H1 (cell line): Measurements from ENCODE around the gene SCP2. TPM values are rescaled to one million over a fixed set of nuclear protein-coding genes. Genes with fewer than 3 reads are reported as not detected.

Source experiments
- CTCF ChIA-PET: fragments of 300-600 bp; sonication (Branson Sonifier 250); formaldehyde crosslinking; loops from one replicate; lab custom pipeline; 2021; ENCODE audit not compliant: partially characterized antibody; lab: Charles Lee
- POLR2A ChIA-PET: fragments of 300-600 bp; sonication (Branson Sonifier 250); formaldehyde crosslinking; loops from one replicate; lab custom pipeline; 2021; ENCODE audit warnings: inconsistent platforms; ENCODE audit not compliant: partially characterized antibody; lab: Charles Lee
- DNase-seq, 2 experiments: peaks; one replicate each; pipeline versions ENCODE4 v3.0.0 to v3.0.0-alpha.2; 2010 to 2022; ENCODE audit warnings: low spot score in 2 of 2, low read depth in 1 of 2, mixed read lengths in 1 of 2
- FAIRE-seq: peaks from 2 replicates; lab custom pipeline; 2011; peaks lifted over from hg19 to GRCh38; lab: Jason Lieb, UNC
- H2AFZ ChIP-seq: 2 replicates; pipeline ENCODE4 v1.8.1; 2012; ENCODE audit warnings: low read length, inconsistent platforms
- H2AK5ac ChIP-seq: 2 replicates; pipeline ENCODE4 v1.6.1; 2013; ENCODE audit warnings: low read depth, low read length
- H2BK120ac ChIP-seq: replicated peaks from 2 replicates; pipeline ENCODE3; 2013; ENCODE audit warnings: low read depth, low read length, inconsistent platforms
- H2BK12ac ChIP-seq: 2 replicates; pipeline ENCODE4 v1.6.1; 2013; ENCODE audit warnings: low read depth, low read length
- H2BK15ac ChIP-seq: 2 replicates; pipeline ENCODE4 v1.6.1; 2013; ENCODE audit warnings: low read length
- H2BK20ac ChIP-seq: 2 replicates; pipeline ENCODE4 v1.6.1; 2013; ENCODE audit warnings: low read length
- H2BK5ac ChIP-seq: 2 replicates; pipeline ENCODE4 v1.6.1; 2013; ENCODE audit warnings: low read depth, low read length
- H3K14ac ChIP-seq: 2 replicates; pipeline ENCODE4 v1.6.1; 2013; ENCODE audit warnings: inconsistent platforms; ENCODE audit not compliant: insufficient read length
- H3K18ac ChIP-seq: 2 replicates; pipeline ENCODE4 v1.6.1; 2013; ENCODE audit warnings: low read length; ENCODE audit errors: extremely low read depth
- H3K23ac ChIP-seq: 2 replicates; pipeline ENCODE4 v1.6.1; 2013; ENCODE audit warnings: inconsistent platforms; ENCODE audit not compliant: insufficient read length
- H3K23me2 ChIP-seq: 2 replicates; pipeline ENCODE4 v1.6.1; 2013; ENCODE audit warnings: low read depth, low read length
- H3K27ac ChIP-seq: 2 replicates; pipeline ENCODE4 v1.6.1; 2011; ENCODE audit warnings: low read depth, low read length, inconsistent platforms
- H3K27me3 ChIP-seq, 4 experiments: replicated peaks in 1 of 4; 1 replicate in 1 of 4; 2 replicates in 3 of 4; pipeline versions ENCODE4 v1.6.1 to v1.8.1; 2011 to 2013; ENCODE audit warnings: low read length in 3 of 4, mild to moderate bottlenecking in 3 of 4, inconsistent platforms in 2 of 4, mixed read lengths in 2 of 4, moderate library complexity in 1 of 4; ENCODE audit not compliant: control insufficient read depth in 3 of 4, insufficient read depth in 3 of 4; ENCODE audit errors: extremely low read depth in 1 of 4
- H3K36me3 ChIP-seq, 4 experiments: 2 replicates each; pipeline versions ENCODE4 v1.6.1 to v1.8.1; 2011 to 2013; ENCODE audit warnings: mild to moderate bottlenecking in 4 of 4, low read length in 3 of 4, moderate library complexity in 2 of 4, control low read depth in 1 of 4, inconsistent platforms in 1 of 4; ENCODE audit not compliant: insufficient read depth in 4 of 4, control insufficient read depth in 2 of 4
- H3K4ac ChIP-seq: replicated peaks from 2 replicates; pipeline ENCODE3; 2013; ENCODE audit warnings: low read length, low read depth, mixed read lengths, inconsistent platforms; ENCODE audit not compliant: insufficient read length
- H3K4me1 ChIP-seq, 4 experiments: replicated peaks in 1 of 4; 1 replicate in 1 of 4; 2 replicates in 3 of 4; pipeline versions ENCODE4 v1.6.1 to v1.8.1; 2011 to 2013; ENCODE audit warnings: low read length in 3 of 4, inconsistent platforms in 2 of 4, mixed read lengths in 1 of 4; ENCODE audit not compliant: insufficient read depth in 4 of 4, control insufficient read depth in 3 of 4
- H3K4me2 ChIP-seq, 2 experiments: 2 replicates each; pipeline versions ENCODE4 v1.6.1 to v1.8.1; 2011 to 2013; ENCODE audit warnings: low read depth in 2 of 2, low read length in 2 of 2, control low read depth in 1 of 2, inconsistent platforms in 1 of 2, mild to moderate bottlenecking in 1 of 2; ENCODE audit not compliant: insufficient read depth in 1 of 2
- H3K4me3 ChIP-seq, 4 experiments: fragments of 200-600, 300-600 bp in 1 of 4; sonication (generic), shearing (Covaris generic), sonication (Bioruptor Twin) in 1 of 4; 2 replicates each; pipeline versions ENCODE4 v1.5.1 to v1.8.1; 2011 to 2016; ENCODE audit warnings: low read length in 4 of 4, low read depth in 3 of 4, control low read depth in 2 of 4, inconsistent platforms in 2 of 4, mild to moderate bottlenecking in 2 of 4, mixed read lengths in 1 of 4, moderate library complexity in 1 of 4; ENCODE audit not compliant: insufficient read depth in 2 of 4; ENCODE audit errors: extremely low read depth in 1 of 4
- H3K56ac ChIP-seq: replicated peaks from 2 replicates; pipeline ENCODE3; 2013; ENCODE audit warnings: low read depth, mild to moderate bottlenecking, mixed read lengths, low read length, inconsistent platforms; ENCODE audit not compliant: insufficient read length
- H3K79me1 ChIP-seq: 2 replicates; pipeline ENCODE4 v1.6.1; 2013; ENCODE audit warnings: low read depth, low read length, control low read depth
- H3K79me2 ChIP-seq, 2 experiments: 2 replicates each; pipeline versions ENCODE4 v1.6.1 to v1.8.1; 2012 to 2013; ENCODE audit warnings: low read length in 2 of 2, mild to moderate bottlenecking in 2 of 2, inconsistent platforms in 1 of 2; ENCODE audit not compliant: insufficient read depth in 2 of 2, control insufficient read depth in 1 of 2
- H3K9ac ChIP-seq, 4 experiments: replicated peaks in 1 of 4; 1 replicate in 1 of 4; 2 replicates in 3 of 4; pipeline versions ENCODE4 v1.6.1 to v1.8.1; 2011 to 2013; ENCODE audit warnings: low read depth in 3 of 4, low read length in 3 of 4, control low read depth in 2 of 4, mild to moderate bottlenecking in 2 of 4, moderate library complexity in 2 of 4, inconsistent platforms in 1 of 4; ENCODE audit errors: extremely low read depth in 1 of 4
- H3K9me3 ChIP-seq, 2 experiments: 2 replicates each; pipeline versions ENCODE4 v1.6.1 to v1.8.1; 2012 to 2013; ENCODE audit warnings: mild to moderate bottlenecking in 2 of 2, moderate library complexity in 2 of 2, control low read depth in 1 of 2, inconsistent platforms in 1 of 2, low read depth in 1 of 2, low read length in 1 of 2, mixed read lengths in 1 of 2; ENCODE audit not compliant: insufficient read depth in 2 of 2
- H4K20me1 ChIP-seq, 2 experiments: replicated peaks in 1 of 2; 2 replicates each; pipeline versions ENCODE3 to v1.8.1; 2011 to 2013; ENCODE audit warnings: inconsistent platforms in 2 of 2, low read length in 2 of 2, mild to moderate bottlenecking in 1 of 2; ENCODE audit not compliant: insufficient read depth in 2 of 2, control insufficient read depth in 1 of 2
- H4K5ac ChIP-seq: 2 replicates; pipeline ENCODE4 v1.6.1; 2013; ENCODE audit warnings: low read length, low read depth, mixed read lengths, inconsistent platforms; ENCODE audit not compliant: insufficient read length
- H4K8ac ChIP-seq: 2 replicates; pipeline ENCODE4 v1.8.0; 2013; ENCODE audit warnings: mild to moderate bottlenecking, moderate library complexity, low read length, inconsistent platforms; ENCODE audit not compliant: insufficient read depth; ENCODE audit errors: extremely low read depth
- H4K91ac ChIP-seq: replicated peaks from 2 replicates; pipeline ENCODE3; 2013; ENCODE audit warnings: low read length, mixed read lengths, inconsistent platforms; ENCODE audit not compliant: insufficient read length
- CBX5 ChIP-seq: fragments of 300-800, 300-1000 bp; sonication (generic); IDR thresholded peaks from 2 replicates; pipeline ENCODE4 v1.7.1; 2016; ENCODE audit warnings: antibody characterized with exemption, low read length, low read depth
- EP300 ChIP-seq, 2 experiments: IDR thresholded peaks; 1 replicate in 1 of 2; 2 replicates in 1 of 2; pipeline ENCODE4 v1.6.1; 2011 to 2012; ENCODE audit warnings: low read depth in 2 of 2, low read length in 2 of 2, mild to moderate bottlenecking in 2 of 2, borderline replicate concordance in 1 of 2, inconsistent platforms in 1 of 2, moderate library complexity in 1 of 2
- KDM1A ChIP-seq: fragments of 200-600, 300-600 bp; sonication (generic); IDR thresholded peaks from 2 replicates; pipeline ENCODE4 v1.7.1; 2016; ENCODE audit warnings: mild to moderate bottlenecking, low read length, borderline replicate concordance
- RNF2 ChIP-seq: fragments of 200-900, 300-1000 bp; sonication (generic); IDR thresholded peaks from 2 replicates; pipeline ENCODE4 v1.7.1; 2016; ENCODE audit warnings: borderline replicate concordance, low read depth, mild to moderate bottlenecking, antibody characterized with exemption, low read length; ENCODE audit not compliant: poor library complexity, severe bottlenecking; ENCODE audit errors: missing control alignments
- SUZ12 ChIP-seq: fragments of 200-600 bp; sonication (generic); IDR thresholded peaks from 2 replicates; pipeline ENCODE4 v1.6.1; 2012; ENCODE audit warnings: mild to moderate bottlenecking, inconsistent platforms, low read length, moderate library complexity, mixed read lengths
- WGBS, 2 experiments: shearing (Covaris generic) in 1 of 2; methylation state at CpG; one replicate each; pipeline versions ENCODE4 v1.1.6 to v1.1.7; 2013 to 2015; ENCODE audit warnings: low lambda C conversion rate in 2 of 2, mixed read lengths in 2 of 2, inconsistent platforms in 1 of 2, low coverage in 1 of 2, missing lambda C conversion rate in 1 of 2; ENCODE audit not compliant: insufficient replicate concordance in 2 of 2, insufficient coverage in 1 of 2, insufficient read length in 1 of 2; ENCODE audit errors: extremely low coverage in 1 of 2, missing lambda C conversion rate in 1 of 2; 5-methylcytosine and 5-hydroxymethylcytosine counted together
- polyA plus RNA-seq, 7 experiments: library from polyadenylated mRNA; depleted of rRNA in 3 of 7; stranded (reverse) in 5 of 7; unstranded in 2 of 7; fragments of >200 nt in 5 of 7; fragments of 200-250 nt in 2 of 7; gene quantifications; 1 replicate in 5 of 7; 2 replicates in 1 of 7; 4 replicates in 1 of 7; pipeline versions ENCODE4 v1.2.1 to v1.2.3, GENCODE V29; 2011 to 2013; ENCODE audit warnings: missing spikeins in 2 of 7, mixed read lengths in 2 of 7
- total RNA-seq: library from RNA; stranded (reverse); fragmentation: NEBNext Ultra II Directional; extraction: Animal tissue kit (Norgen Biotek cat#: 25700); gene quantifications from 2 replicates; pipeline ENCODE4 v1.2.1, GENCODE V29; 2021
- TF ChIP-seq, protein P1 (sequence below): IDR thresholded peaks from 2 replicates; pipeline ENCODE4 v1.6.1; 2012; ENCODE audit warnings: inconsistent platforms

Gene SCP2
- total and polyA plus RNA-seq, 2 of the 8 experiments (the other 6 are each of a cell fraction or from before 2014, with no cell fraction given) = 20.9 to 54.3 TPM

DNA sequence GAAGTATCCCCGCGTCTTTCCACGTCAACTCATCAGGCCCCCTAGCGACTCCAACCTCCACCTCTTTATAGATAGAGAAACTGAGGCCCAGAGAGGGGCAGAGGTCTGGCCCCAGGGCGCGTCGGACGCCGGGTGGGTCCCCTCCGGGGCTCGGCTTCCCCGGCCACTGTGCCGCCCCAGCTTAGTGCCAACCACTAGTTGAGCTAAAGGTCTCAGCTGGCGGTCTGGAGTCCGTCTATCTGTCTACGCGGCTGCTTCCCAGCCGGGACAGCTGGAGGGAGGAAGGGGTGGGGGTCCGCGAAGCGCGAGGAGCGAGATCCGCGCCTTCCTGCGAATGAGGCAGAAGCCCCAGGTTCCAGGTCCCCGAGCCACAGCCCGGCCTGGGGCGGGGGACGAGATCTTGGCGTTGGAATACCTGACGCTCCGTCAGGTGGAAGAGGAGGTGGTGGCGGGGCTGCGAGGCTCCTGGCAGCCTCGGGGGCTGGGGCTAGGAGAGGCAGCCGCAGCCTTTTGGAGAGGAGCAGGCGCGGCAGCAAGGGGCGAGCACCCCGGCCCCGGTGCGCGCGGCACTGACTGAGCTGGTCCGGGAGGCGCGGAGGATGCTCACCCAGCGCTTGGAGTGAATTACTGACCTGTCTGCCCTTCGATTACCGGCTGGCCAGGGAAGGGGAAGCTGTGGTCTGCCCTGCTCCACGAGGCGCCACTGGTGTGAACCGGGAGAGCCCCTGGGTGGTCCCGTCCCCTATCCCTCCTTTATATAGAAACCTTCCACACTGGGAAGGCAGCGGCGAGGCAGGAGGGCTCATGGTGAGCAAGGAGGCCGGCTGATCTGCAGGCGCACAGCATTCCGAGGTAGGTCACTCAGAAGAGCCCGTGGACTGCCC lies 135.9 kb downstream of the SCP2 start:
- Histone ChIP-seq H3K4ac (no peak overlapping the region), H2BK15ac (no peak overlapping the region; the same call in 1 of the 2 replicates), H2BK12ac (no peak overlapping the region; the same call in 1 of the 2 replicates), H3K4me1 (peaks cover 0 to 9% (median 3%) of the 10 kb centered on the region in 4 experiments; a peak in 5 of 7 replicates), H3K56ac (no peak overlapping the region), H2AK5ac (no peak overlapping the region), H2BK5ac (no peak overlapping the region), H4K91ac (no peak overlapping the region), H3K18ac (peak overlapping the region; percentile 24; the same call in 1 of the 2 replicates), H3K79me1 (no peaks in the 10 kb centered on the region), H3K23me2 (peaks cover 11% of the 10 kb centered on the region; the same call in 1 of the 2 replicates), H2BK20ac (no peak overlapping the region), H3K36me3 (no peaks in the 10 kb centered on the region), H3K9ac (no peak overlapping the region), H4K20me1 (no peaks in the 10 kb centered on the region), H3K23ac (no peak overlapping the region), H2AFZ (peak overlapping the region; percentile 54; the same call in 1 of the 2 replicates), H3K14ac (no peak overlapping the region), H2BK120ac (no peak overlapping the region), H3K9me3 (no peaks in the 10 kb centered on the region), H3K27me3 (peaks cover 30 to 56% (median 50%) of the 10 kb centered on the region in 4 experiments), H3K27ac (no peak overlapping the region), H3K4me3 (peak overlapping the region; percentile 29 to 69 (median 56)), H3K79me2 (no peaks in the 10 kb centered on the region), H3K4me2 (peak overlapping the region; percentile 78 to 95), H4K8ac (peak overlapping the region; percentile 12; the same call in 1 of the 2 replicates), H4K5ac (no peak overlapping the region)
- FAIRE-seq = no peak
- ChIA-PET POLR2A (no interaction called here), CTCF (interaction anchor here (0.8 to 2.6 kb wide), 3 partner anchors 8 to 25 kb away, joined by 3 to 9 read pairs (median 3); no protein-coding TSS in a partner anchor)
- peak in 1 of 2 experiments; percentile 74 for DNase-seq
- 20% methylated on average over 42 of the region's 61 CpGs; no CpG with 5 or more reads in 1 of the 2 experiments for WGBS, 2 experiments
- TF ChIP-seq KDM1A (no peak), SUZ12 (peak; percentile 87), RNF2 (no peak), EP300 (IDR thresholded peaks at IDR 0.05; ENCODE audit: borderline replicate concordance in 1 of 2, low read depth in 2 of 2, low read length in 2 of 2) (no peak), CBX5 (no peak)
- TF ChIP-seq, protein P1, sequence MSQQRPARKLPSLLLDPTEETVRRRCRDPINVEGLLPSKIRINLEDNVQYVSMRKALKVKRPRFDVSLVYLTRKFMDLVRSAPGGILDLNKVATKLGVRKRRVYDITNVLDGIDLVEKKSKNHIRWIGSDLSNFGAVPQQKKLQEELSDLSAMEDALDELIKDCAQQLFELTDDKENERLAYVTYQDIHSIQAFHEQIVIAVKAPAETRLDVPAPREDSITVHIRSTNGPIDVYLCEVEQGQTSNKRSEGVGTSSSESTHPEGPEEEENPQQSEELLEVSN = peak; percentile 30; the same call in 1 of the 2 replicates
